Fibroblast of skin of left biceps (primary cell): ENCODE measurements around the gene TSGA10IP.

ENCODE experiments used
- DNase-seq, 2 experiments: peaks; one replicate each; pipeline ENCODE4 v3.0.0-alpha.2; 2013; ENCODE audit warnings: low read depth in 2 of 2

Gene TSGA10IP

GRCh38 chr11:65976216-65977176 is 31.2 kb downstream of the TSGA10IP start:
- DNase-seq, result no peak

GRCh38 chr11:65977621-65978390 is 32.5 kb downstream of the TSGA10IP start:
- DNase-seq, result no peak

GRCh38 chr11:65978391-65979238 is 33.3 kb downstream of the TSGA10IP start:
- DNase-seq, result no peak

- no peak for DNase-seq
Measured at GRCh38 chr11:65979261-65979759, 34.0 kb downstream of the TSGA10IP start.

DNA sequence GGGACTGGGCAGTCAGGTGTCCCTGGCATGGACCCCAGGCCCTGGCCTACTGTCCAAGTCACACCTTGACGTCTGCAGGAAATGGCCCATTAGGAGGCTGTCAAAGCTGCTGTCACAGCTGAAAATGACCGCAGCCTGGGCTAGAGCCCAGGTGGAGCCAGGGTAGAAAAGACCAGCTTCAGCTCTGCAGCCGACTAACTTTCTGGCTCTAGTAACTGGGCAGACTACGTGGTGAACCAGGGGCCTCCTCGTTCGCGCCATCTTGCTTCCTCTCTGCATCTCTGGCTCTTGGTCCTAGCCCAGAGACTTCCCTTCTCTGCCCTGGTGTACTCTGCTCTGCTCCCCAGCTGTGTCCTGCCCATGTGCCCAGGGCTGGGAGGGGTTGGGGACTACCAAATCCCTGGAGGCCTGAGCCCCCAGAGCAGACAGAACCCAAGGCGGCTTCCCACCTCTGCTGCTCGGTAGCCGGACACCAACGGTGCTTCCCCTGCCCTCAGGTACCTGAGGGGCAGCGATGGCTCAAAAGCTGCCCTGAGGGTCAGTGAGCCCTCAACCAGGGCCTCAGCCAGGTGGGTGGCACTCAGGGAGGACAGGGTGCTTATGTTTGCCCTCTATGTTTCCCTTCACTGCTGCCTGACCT is 35.9 kb downstream of the TSGA10IP start:
- DNase-seq, result no peak

GRCh38 chr11:65981972-65982823 is 36.9 kb downstream of the TSGA10IP start:
- no peak for DNase-seq

- DNase-seq, result no peak
Measured at GRCh38 chr11:65982824-65983588, 37.7 kb downstream of the TSGA10IP start.

- DNase-seq, result no peak
Measured at GRCh38 chr11:65983589-65983987, 38.3 kb downstream of the TSGA10IP start.

GRCh38 chr11:65987336-65987735 is 42.1 kb downstream of the TSGA10IP start:
- no peak for DNase-seq

GRCh38 chr11:65988791-65989592 is 43.7 kb downstream of the TSGA10IP start:
- DNase-seq, result peak; percentile 82 to 85

DNA sequence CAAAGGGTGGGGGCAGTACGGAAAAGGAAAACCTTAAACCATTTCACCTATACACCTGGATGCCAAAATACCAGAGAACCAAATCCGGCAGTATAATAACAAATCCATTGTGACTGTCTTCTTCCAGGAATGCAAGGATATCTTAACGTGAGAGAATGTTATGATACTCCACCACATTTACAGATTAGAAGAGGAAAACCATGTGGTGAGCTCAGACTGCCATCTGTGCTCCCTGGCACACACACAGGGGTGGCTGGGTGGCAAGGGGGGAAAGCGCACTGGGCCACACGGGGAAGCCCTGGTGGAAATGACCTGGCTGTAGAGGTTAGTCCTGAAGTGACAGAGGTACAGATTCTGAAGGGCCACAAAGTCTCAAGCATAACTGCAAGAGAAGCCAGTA is 46.8 kb downstream of the TSGA10IP start:
- DNase-seq, result no peak

GRCh38 chr11:65997286-65997685 is 52.0 kb downstream of the TSGA10IP start:
- no peak for DNase-seq

DNA sequence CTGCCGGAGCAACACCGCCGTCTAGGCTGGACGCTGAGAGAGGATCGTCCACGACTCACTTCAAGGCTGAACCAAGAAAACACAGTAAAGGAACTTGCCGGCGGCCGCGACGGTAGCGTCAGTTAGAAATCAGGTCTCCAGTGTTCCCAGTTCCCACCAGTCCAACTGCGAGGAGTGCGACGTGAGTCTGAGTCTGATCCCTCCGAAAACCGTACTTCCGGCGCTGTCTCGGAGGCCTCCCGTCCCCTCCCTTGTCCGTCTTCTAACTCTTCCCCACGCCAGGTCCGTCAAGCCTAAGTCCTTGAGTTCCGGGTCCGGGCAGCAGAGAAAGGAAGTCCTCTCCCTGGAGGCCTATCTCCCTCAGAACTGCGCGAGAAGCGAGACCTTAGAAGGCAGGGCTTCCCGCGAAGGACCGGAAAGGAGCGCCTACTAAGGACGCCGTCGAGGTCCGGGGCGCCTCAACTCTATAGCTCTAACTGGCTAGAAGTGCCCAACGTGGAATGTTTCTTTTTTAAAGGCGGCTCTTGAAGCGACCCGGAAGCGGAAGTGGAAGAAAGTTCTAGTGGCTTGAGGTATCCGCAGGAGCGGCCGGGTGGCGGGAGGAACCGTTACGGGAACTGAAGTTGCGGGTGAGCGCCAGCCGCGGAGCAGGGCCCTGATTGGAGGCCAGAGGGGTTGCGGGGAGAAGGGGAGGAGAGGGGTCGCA is 56.8 kb downstream of the TSGA10IP start, which contains the start of the genes BANF1 and EIF1AD:
Gene BANF1, plus strand, starts transcription at position 562 of the 706 bp plus-strand sequence. CDS start 748 bp downstream, outside the sequence.
Gene EIF1AD, minus strand, starts transcription at position 216 of the 706 bp plus-strand sequence. CDS start 1,768 bp downstream, outside the sequence.
- DNase-seq, result peak; percentile 92

- DNase-seq, result no peak
Measured at GRCh38 chr11:66002648-66003225, 57.5 kb downstream of the TSGA10IP start.

DNA sequence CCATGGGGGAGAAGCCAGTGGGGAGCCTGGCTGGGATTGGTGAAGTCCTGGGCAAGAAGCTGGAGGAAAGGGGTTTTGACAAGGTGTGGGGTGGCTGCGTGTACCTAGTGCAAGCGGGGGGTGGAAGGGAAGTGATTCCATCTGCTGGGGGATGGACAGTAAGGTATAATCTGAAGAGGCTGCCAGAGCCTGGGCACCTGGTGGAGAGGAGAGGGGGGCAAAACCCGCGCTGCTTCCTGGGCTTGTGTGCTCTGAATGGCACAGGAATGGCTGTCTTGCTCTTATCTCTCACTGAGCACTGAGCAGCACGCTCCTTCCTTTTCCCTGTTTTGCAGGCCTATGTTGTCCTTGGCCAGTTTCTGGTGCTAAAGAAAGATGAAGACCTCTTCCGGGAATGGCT is 58.0 kb downstream of the TSGA10IP start:
- no peak for DNase-seq

GRCh38 chr11:66004186-66004585 is 58.9 kb downstream of the TSGA10IP start:
- no peak for DNase-seq
